K562 (cell line): ENCODE measurements around the gene C6orf141. TPM values are rescaled to one million over a fixed set of nuclear protein-coding genes. Genes with fewer than 3 reads are reported as not detected.
A peak's percentile ranks its signal among the peaks of the same experiment; 100 is the strongest.

Experiments used
- ASH1L ChIP-seq: fragments of 450-650 bp; IDR thresholded peaks from 2 replicates; pipeline ENCODE4 v1.6.1; 2018; ENCODE audit warnings: borderline replicate concordance, mild to moderate bottlenecking, low read depth; ENCODE audit not compliant: partially characterized antibody
- CEBPG ChIP-seq, 3 experiments: fragments of 200-800 bp in 1 of 3; sonication (Bioruptor generic) in 1 of 3; sonication (generic) in 1 of 3; formaldehyde crosslinking in 1 of 3; IDR thresholded peaks in 2 of 3; conservative IDR thresholded peaks in 1 of 3; 2 replicates each; pipeline versions ENCODE4 v1.6.1 to v1.8.0; 2016 to 2022; ENCODE audit warnings: missing compliant biosample characterization in 2 of 3, missing genetic modification characterization in 2 of 3, mild to moderate bottlenecking in 1 of 3, missing genetic modification reagents in 1 of 3
- CTBP1 ChIP-seq: fragments of 450-650 bp; IDR thresholded peaks from 2 replicates; pipeline ENCODE4 v1.6.1; 2016; ENCODE audit warnings: borderline replicate concordance
- GABPB1 ChIP-seq: sonication (generic); formaldehyde crosslinking; IDR thresholded peaks from 2 replicates; pipeline ENCODE4 v1.8.0; 2022; ENCODE audit warnings: mild to moderate bottlenecking, missing genetic modification reagents
- HOXB6 ChIP-seq: fragments of 250-450 bp; sonication (Bioruptor Pico); IDR thresholded peaks from 2 replicates; pipeline ENCODE4 v1.5.1; 2022; ENCODE audit warnings: mild to moderate bottlenecking, borderline replicate concordance
- KLF16 ChIP-seq: IDR thresholded peaks from 2 replicates; pipeline ENCODE4 v1.6.1; 2016; ENCODE audit warnings: antibody characterized with exemption
- KLF6 ChIP-seq: fragments of 250-450 bp; sonication (Bioruptor Pico); IDR thresholded peaks from 2 replicates; pipeline ENCODE4 v1.4.0; 2020; ENCODE audit warnings: mild to moderate bottlenecking, moderate library complexity, borderline replicate concordance
- SFPQ ChIP-seq: fragments of 200-400 bp; formaldehyde crosslinking; IDR thresholded peaks from 2 replicates; pipeline ENCODE4 v1.6.1; 2017; ENCODE audit warnings: mild to moderate bottlenecking, low read depth, low read length, moderate library complexity
- SMARCE1 ChIP-seq: fragments of 450-650 bp; IDR thresholded peaks from 2 replicates; pipeline ENCODE4 v1.7.1; 2016; ENCODE audit warnings: mild to moderate bottlenecking
- ZNF740 ChIP-seq, 3 experiments: fragments of 200-800 bp in 1 of 3; sonication (Bioruptor generic) in 1 of 3; sonication (generic) in 1 of 3; formaldehyde crosslinking in 1 of 3; IDR thresholded peaks; 2 replicates each; pipeline versions ENCODE4 v1.6.1 to v1.8.0; 2016 to 2022; ENCODE audit warnings: mild to moderate bottlenecking in 2 of 3, missing compliant biosample characterization in 2 of 3, missing genetic modification characterization in 2 of 3, missing genetic modification reagents in 1 of 3
- polyA plus RNA-seq, 8 experiments: library from polyadenylated mRNA; depleted of rRNA in 4 of 8; stranded (reverse) in 5 of 8; unstranded in 3 of 8; fragments of >200 nt; fragmentation: Nextera tagmentation in 2 of 8; fragmentation: Illumina TruSeq in 1 of 8; extraction: Ambion mirVana in 2 of 8; extraction: Trizol in 1 of 8; gene quantifications; 2 replicates each; pipeline versions ENCODE4 v1.2.1 to v1.2.3, GENCODE V29; 2011 to 2014; ENCODE audit warnings: inconsistent platforms in 1 of 8, missing spikeins in 1 of 8
- total RNA-seq, 7 experiments: library from RNA; depleted of rRNA in 6 of 7; stranded (reverse); fragments of >200 nt in 6 of 7; fragmentation: Illumina TruSeq in 2 of 7; extraction: Trizol in 2 of 7; gene quantifications; 2 replicates each; pipeline versions ENCODE4 v1.2.1 to v1.2.3, GENCODE V29; 2011 to 2021; ENCODE audit warnings: low replicate concordance in 1 of 7
- TF ChIP-seq, protein P1 (sequence below), 2 experiments: fragments of 450-650 bp; IDR thresholded peaks; 2 replicates each; pipeline ENCODE4 v1.6.1; 2018; ENCODE audit warnings: mild to moderate bottlenecking in 2 of 2, low read depth in 1 of 2; ENCODE audit not compliant: partially characterized antibody in 2 of 2
- TF ChIP-seq, protein P2 (sequence below), 2 experiments: fragments of 450-650 bp; conservative IDR thresholded peaks; 2 replicates each; pipeline ENCODE4 v1.6.1; 2017; ENCODE audit warnings: mild to moderate bottlenecking in 2 of 2, moderate library complexity in 2 of 2
- TF ChIP-seq, protein P3 (sequence below): fragments of 450-650 bp; formaldehyde crosslinking; IDR thresholded peaks from 2 replicates; pipeline ENCODE4 v1.4.0; 2020; ENCODE audit warnings: mild to moderate bottlenecking, mixed read lengths

Gene C6orf141
- total and polyA plus RNA-seq, 9 of the 15 experiments (the other 6 are each of a cell fraction or from before 2014, with no cell fraction given): not detected

- TF ChIP-seq, protein P1, sequence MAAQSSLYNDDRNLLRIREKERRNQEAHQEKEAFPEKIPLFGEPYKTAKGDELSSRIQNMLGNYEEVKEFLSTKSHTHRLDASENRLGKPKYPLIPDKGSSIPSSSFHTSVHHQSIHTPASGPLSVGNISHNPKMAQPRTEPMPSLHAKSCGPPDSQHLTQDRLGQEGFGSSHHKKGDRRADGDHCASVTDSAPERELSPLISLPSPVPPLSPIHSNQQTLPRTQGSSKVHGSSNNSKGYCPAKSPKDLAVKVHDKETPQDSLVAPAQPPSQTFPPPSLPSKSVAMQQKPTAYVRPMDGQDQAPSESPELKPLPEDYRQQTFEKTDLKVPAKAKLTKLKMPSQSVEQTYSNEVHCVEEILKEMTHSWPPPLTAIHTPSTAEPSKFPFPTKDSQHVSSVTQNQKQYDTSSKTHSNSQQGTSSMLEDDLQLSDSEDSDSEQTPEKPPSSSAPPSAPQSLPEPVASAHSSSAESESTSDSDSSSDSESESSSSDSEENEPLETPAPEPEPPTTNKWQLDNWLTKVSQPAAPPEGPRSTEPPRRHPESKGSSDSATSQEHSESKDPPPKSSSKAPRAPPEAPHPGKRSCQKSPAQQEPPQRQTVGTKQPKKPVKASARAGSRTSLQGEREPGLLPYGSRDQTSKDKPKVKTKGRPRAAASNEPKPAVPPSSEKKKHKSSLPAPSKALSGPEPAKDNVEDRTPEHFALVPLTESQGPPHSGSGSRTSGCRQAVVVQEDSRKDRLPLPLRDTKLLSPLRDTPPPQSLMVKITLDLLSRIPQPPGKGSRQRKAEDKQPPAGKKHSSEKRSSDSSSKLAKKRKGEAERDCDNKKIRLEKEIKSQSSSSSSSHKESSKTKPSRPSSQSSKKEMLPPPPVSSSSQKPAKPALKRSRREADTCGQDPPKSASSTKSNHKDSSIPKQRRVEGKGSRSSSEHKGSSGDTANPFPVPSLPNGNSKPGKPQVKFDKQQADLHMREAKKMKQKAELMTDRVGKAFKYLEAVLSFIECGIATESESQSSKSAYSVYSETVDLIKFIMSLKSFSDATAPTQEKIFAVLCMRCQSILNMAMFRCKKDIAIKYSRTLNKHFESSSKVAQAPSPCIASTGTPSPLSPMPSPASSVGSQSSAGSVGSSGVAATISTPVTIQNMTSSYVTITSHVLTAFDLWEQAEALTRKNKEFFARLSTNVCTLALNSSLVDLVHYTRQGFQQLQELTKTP (IDR thresholded peaks at IDR 0.05; ENCODE audit: low read depth in 1 of 2, partially characterized antibody in 2 of 2): no peak
- TF ChIP-seq CEBPG (CRISPR knock-in tag; IDR thresholded peaks at IDR 0.05) (peak; percentile 73), CEBPG (tag; conservative IDR thresholded peaks at IDR 0.05 in 1 of 2, IDR thresholded peaks at IDR 0.05 in 1 of 2) (peak; percentile 94 to 98), KLF16 (no peak), SFPQ (no peak), ASH1L (no peak), GABPB1 (CRISPR knock-in tag) (no peak; the same call in 1 of the 2 replicates), ZNF740 (CRISPR knock-in tag; IDR thresholded peaks at IDR 0.05) (no peak), ZNF740 (tag; IDR thresholded peaks at IDR 0.05) (no peak), HOXB6 (no peak), CTBP1 (0 out of 2 replicates have a peak, but pooled peaks have one; percentile 18), KLF6 (CRISPR knock-in tag) (no peak), SMARCE1 (peak; percentile 65; the same call in 1 of the 2 replicates)
- TF ChIP-seq, protein P2, sequence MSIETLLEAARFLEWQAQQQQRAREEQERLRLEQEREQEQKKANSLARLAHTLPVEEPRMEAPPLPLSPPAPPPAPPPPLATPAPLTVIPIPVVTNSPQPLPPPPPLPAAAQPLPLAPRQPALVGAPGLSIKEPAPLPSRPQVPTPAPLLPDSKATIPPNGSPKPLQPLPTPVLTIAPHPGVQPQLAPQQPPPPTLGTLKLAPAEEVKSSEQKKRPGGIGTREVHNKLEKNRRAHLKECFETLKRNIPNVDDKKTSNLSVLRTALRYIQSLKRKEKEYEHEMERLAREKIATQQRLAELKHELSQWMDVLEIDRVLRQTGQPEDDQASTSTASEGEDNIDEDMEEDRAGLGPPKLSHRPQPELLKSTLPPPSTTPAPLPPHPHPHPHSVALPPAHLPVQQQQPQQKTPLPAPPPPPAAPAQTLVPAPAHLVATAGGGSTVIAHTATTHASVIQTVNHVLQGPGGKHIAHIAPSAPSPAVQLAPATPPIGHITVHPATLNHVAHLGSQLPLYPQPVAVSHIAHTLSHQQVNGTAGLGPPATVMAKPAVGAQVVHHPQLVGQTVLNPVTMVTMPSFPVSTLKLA (conservative IDR thresholded peaks at IDR 0.05): peak; percentile 15 to 31; a peak in 1 of 4 replicates
- TF ChIP-seq, protein P3, sequence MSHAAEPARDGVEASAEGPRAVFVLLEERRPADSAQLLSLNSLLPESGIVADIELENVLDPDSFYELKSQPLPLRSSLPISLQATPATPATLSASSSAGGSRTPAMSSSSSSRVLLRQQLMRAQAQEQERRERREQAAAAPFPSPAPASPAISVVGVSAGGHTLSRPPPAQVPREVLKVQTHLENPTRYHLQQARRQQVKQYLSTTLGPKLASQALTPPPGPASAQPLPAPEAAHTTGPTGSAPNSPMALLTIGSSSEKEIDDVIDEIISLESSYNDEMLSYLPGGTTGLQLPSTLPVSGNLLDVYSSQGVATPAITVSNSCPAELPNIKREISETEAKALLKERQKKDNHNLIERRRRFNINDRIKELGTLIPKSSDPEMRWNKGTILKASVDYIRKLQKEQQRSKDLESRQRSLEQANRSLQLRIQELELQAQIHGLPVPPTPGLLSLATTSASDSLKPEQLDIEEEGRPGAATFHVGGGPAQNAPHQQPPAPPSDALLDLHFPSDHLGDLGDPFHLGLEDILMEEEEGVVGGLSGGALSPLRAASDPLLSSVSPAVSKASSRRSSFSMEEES (CRISPR knock-in tag): no peak
Measured at GRCh38 chr6:49541210-49541724, 9.2 kb upstream of the C6orf141 start (continued).
